HG03354 (cell line): Measurements from ENCODE around the gene ECHS1.

ENCODE experiments used
- ATAC-seq: cut with Tn5 transposase; IDR thresholded peaks from one replicate; pipeline ENCODE4 v1.9.1; 2021; ENCODE audit warnings: mild to moderate bottlenecking; ENCODE audit not compliant: unreplicated experiment, poor library complexity, severe bottlenecking

The ECHS1 gene

DNA sequence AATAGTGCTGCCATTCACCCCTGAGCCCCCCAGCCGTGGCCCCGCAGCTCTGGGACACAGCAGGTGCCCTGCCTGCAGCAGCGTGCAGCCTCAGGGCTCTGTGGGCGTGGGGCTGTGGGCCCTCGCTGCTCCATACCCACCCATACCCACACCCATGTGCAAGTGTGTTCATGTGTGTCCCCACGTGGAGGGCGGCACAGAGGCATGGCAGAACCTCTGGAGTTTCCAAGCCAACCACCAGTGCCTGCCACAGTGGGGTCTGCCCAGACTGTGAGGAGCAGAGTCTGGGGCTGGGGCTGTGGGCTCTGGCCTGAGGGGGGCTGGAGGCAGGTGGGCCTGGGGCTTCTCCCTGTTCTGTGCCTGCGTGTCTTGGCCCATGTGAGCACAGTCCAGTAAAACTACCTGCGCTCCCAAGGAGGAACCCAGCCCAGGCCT is 23.6 kb downstream of the ECHS1 start:
- no peak for ATAC-seq

DNA sequence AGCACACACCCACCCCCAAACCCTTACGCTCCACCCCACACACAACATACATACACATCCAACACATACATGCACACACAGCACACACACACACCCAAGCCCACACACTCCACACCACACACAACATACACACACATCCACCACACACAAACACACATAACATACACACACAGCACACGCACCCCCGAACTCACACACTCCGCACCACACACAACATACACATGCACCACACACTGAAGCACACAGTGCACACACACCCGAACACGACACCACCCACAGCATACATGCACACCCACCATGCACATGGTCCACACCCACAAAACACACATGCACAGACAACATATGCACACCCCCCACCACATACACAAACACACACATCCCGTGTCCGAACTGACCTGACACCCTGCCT is 24.0 kb downstream of the ECHS1 start:
- no peak for ATAC-seq

DNA sequence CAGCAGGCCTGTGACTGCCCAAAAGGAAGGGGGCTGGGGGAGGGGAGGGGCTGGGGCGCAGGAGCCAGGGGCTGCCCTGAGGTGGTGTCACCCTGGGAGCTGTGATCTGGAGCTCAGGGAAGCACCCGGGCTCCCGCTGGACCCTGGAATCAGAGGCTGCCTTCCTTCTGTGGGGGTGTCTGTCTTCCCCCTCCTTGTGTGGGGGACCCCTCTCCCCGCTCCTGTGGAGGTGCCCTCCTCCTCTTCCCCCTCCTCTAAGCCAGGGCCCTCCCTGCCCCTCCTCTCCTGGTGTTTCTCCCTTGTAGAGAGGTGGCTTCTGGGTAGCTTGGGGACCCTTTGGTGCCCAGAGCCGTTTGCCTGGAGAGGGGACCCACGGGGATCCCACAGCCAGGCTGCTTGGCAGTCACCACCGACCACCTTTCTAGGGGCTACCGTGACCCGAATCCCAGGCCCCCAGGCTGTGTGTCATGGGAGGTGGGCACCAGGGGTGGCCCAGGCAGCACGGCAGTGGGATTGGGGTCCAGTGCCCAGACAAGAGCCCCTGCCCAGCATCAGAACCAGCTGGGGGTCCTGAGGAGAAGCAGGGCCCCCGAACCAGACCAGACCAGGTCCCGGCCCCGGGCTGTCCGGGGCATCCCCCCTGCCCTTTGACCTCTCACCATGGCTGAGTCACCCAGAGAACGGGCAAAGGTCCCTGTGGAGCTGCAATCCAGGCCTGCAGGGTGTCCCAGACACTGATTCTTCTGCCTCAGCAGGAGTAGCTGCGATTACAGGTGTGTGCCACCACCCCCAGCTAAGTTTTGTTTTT is 25.2 kb downstream of the ECHS1 start:
- no peak for ATAC-seq

DNA sequence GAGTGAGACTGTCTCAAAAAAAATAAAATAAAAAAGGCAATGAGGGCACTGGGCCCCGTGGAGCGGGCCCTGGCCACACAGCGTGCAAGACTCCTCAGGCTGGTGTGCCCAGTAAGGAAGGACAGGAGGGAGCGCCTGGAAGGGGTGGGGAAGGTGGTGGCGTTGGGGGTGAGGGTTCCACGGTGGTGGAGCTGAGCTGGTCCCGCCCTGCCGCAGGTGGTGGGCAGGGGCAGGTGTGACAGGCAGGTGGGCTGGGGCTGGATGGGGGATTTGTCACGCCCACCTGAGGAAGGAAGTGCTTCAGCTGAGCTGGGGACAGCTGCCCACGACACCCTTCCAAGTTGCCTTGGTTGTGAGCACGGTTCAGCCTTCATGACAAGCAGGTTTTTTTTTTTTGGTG is 26.7 kb downstream of the ECHS1 start:
- ATAC-seq, result no peak

DNA sequence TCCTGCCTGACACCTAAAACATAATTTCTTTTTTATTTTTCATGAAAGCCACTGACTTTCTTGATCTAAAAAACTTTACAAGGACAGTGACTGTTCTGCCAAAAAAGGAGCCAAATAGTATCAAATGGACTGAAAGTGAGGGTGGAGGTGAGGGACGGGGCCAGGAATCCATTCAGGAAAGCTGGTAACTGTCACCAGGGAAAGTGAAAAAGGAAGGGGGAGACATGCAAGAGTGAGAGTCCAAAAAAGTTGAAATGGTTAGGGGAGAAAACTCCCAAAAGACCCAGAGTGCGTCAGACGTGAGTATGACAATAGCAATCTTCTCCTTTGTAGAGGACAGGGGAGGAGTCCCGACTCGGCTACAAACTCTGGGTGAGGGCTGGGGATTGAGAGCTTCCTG is 28.9 kb downstream of the ECHS1 start:
- ATAC-seq, result no peak

DNA sequence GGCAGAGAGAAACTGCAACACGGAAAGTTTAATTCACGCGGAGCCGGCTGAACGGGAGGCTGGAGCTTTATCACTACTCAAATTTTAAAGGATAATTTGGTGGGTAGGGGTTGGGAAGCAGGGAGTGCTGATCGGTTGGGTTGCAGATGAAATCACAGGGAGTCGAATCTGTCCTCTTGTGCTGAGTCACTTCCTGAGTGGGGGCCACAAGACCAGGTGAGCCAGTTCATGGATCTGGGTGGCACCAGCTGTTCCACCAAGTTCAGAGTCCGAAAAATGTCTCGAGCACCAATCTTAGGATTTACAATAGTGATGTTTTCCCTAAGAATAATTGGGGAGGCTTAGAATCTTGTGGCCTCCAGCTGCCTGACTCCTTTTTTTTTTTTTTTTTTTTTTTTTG is 29.6 kb downstream of the ECHS1 start:
- ATAC-seq, result no peak

DNA sequence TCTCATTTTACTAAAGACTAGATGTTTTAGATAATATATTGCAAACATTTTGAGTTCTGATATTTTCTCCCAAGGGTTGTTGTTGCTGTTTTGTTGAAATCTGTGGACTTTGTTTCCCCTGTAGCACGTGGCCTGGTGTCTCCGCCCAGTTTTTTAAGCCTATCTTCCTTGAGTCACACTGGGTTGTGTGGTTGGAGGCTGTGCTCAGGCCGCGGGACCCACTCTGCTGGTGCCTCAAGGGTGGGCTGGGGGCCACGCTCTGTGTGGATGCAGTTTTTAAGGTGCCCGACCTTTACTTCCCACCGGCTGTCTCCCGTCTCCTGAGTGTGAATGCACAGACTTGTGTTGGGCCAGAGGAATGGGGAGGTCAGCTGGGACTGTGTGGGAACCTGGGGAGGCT is 30.2 kb downstream of the ECHS1 start:
- no peak for ATAC-seq

DNA sequence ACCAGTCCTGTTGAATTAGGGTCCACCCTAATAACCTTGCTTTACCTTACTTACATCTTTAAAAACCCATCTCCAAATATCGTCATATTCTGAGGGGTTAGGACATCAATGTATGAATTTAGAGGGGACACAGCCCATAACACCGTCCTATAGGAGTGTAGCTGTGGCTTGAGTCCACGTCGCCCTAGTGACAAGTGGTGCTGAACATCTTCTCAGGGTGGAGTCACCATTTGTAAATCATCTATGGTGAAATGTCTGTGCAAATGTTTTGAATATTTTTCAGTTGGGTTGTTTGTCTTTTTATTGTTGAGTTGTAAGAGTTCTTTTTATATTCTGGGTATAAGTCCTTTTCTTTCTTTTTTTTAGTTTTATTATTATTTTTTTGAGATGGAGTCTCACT is 31.2 kb downstream of the ECHS1 start:
- ATAC-seq, result no peak

DNA sequence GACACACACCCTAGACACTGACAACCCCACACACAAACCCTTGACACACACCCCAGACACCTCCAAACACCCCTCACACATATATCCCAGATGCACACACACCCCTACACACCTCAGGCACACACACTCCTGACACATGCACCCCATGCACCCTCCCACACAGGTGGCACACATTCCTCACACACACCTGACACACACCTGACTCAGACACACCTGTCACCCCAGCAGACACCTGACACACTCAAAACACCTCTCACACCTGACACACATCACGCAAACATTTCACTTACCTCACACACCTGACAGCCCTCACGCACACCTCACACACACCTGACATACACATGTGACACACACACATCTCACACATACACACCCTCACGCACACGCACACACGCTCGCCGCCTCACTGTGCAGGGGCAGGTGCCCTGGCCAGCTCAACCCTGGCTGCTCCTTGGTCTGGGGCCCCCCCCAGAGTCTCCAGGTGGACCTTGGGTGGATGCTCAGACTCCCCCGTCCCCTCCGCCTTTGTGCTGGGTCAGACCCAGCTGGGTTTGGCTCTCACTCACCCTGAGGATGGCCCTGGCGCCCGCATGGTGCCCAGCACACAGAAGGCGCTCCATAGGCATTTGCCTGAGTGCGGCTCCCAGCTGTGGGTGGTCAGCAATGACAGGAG is 33.3 kb downstream of the ECHS1 start:
- ATAC-seq, result no peak

DNA sequence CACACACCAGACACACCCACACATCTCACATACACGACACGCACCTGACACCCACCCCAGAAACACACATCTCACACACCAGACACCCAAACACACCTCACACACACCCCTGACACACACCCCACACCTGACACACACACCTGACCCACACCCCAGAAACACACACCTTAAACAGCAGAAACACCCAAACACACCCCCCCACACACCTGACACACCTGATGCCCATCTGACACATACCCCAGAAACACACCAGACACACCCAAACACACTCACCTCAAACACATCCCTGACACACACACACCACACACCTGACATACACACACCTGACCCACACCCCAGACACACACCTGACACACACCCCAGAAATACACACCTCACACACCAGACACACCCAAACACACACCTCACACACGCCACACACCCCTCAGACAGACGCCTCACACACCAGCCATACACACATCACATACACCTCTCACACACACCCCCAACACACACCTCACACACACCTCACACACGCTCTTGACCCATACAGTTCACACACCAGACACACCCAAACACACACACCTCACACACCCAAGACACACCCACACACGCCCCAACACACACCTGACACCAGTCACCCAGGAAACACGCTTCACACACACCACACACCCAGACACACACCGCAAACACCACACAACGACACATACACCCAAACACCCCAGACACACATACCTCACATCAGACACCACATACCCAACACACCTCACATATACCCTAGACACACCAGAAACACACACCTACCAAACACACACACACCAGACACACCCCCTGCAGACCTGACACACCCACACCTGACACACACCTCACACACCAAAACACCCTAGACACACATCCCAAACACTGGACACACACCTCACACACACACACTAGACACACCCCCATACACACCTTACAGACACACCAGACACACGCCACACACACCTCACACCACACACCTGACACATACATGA is 34.8 kb downstream of the ECHS1 start:
- ATAC-seq, result no peak

DNA sequence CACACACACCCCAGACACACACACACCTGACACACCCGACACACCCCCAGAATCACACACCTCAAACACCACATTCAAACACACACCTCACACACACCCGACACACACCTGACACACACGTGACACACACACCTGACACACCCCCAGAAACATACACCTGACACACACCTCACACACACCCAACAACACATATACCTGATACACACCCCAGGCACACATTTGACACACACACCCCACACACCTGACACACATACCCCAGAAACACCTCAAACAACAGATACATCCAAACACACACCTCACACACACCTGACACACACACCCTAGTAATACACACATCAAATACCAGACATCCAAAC is 35.8 kb downstream of the ECHS1 start:
- ATAC-seq, result no peak

DNA sequence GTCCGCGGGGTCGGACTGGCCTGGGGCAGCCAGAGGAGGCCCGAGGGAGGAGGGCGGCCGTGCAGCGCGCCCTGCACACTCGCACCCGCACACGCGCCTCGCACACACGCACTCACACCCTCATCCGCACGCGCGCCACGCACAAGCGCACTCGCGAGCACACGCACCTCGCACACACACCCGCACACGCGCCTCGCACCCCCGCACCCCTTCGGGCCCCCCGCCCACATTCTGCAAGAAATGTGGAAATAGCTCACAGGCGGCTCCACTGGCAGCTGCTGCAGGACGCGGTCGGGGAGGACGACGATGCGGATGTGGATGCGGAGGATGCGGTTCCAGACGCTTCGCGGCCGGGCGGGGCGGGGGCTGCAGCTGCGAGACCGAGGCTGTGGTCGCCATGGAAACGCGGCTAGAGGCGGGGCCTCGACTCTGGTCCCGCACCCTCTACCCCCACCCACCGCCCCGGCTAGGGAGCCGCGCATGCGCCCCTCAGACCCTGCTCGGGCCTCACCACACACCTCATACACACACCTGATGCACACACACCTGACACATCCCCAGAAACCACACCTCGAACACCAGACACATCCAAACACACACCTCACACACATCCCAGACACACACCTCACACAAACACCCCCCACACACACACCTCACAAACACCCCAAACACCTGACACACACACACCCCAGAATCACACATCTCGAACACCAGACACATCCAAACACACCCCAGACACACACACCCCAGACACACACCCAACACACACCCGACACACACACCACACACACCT is 36.4 kb downstream of the ECHS1 start, which contains the start of gene CALY:
TSS of gene CALY (minus strand) at position 320 of the 793 bp plus-strand sequence. CDS start 7,907 bp downstream, outside the sequence.
- ATAC-seq, result no peak

DNA sequence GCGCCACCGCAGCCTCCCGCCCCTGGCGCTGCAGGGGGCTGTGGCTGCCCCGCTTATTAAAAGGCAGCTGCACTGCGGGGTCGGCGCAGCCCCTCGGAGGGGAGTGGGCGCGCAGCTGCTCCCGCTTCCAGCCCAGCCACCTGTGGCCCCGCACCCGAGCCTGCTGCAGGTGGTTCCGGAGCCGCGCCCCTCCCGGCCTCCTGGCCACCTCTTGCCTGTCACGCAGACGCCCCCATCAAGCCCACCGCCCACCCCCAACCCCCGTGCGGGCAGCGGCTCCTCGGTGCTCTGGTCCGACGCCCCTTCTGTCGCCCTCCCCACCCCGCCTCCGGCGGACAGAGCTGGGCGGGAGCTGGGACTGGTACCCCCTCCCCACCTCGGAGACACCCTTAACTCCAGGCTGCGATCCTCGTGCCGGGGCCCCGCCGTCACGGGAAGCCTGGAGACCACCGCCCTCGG is 37.0 kb downstream of the ECHS1 start:
- no peak for ATAC-seq

DNA sequence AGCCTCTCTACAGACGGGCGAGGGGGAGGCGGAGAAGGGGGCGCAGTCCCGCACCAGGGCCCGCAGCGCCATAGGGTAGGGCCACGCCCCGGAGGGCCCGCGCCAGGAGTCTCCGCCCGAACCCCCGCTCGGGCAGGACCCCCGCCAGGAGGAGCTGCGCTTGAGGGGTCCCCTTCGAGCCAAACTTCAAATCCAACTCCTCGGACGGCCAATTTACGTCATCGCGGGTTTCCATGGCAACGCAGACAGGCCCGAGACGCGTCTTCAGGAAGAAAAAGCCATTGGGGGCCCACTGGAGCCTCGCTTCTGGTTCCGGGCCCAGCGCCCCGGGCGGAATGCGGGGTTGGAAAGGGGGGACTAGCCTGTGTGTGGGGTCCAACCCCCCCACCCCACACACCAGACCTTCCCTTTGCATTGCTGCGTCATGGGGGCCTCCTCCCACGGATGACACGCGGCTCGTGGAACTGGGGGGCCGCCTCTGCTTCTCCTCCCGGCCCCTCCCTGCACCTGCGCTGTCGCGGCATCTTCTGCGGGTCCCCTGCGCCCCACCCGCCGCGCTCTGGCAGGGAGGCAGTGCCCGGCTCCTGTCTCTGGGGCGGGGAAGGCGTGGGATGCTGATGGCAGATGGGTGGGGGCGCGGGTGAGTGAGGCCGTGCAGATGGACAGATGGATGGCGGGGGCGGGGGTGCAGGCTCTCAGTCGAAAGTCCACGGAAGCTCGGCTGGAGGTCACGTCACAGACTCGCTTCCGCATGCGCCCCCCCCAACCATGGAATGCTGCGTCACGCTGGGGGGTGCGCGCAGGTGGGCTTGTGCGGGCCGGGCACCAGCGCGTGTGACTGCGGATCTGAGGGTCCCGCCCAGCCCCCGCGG is 37.7 kb downstream of the ECHS1 start:
- ATAC-seq, result no peak

DNA sequence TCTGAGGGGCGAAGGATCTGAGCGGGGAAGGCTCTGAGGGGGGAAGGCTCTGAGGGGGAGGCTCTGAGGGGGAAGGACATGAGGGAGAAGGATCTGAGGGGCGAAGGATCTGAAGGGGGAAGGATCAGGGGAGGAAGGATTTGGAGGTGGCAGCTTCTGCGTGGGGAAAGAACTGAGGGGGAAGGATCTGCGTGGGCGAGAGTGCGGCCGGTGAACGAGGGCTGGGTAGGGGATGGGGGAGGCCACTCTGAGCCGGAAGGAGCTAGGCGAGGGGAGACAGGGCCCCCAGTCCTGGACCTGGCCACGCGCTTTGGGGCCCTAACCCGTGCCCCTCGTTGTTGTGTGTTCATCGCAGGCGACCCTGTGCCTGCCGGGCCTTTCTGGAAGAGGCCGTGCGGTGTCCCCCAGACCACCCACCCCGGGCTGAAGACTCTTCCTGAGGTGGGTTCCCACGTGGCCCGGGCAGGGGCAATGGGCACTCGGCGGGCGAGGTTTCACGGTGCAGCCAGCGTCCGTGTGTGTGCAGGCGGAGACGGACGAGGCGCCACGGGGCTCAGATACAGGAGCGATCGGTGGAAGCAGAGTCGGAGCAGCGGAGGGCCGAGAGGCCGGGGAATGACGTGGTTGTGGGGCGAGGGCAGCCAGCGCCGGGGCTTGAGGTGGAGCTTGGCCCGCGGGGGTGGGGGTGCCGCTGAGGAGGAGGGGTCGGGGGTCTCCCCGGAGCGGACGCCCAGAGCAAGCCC is 38.5 kb downstream of the ECHS1 start:
- ATAC-seq, result no peak

DNA sequence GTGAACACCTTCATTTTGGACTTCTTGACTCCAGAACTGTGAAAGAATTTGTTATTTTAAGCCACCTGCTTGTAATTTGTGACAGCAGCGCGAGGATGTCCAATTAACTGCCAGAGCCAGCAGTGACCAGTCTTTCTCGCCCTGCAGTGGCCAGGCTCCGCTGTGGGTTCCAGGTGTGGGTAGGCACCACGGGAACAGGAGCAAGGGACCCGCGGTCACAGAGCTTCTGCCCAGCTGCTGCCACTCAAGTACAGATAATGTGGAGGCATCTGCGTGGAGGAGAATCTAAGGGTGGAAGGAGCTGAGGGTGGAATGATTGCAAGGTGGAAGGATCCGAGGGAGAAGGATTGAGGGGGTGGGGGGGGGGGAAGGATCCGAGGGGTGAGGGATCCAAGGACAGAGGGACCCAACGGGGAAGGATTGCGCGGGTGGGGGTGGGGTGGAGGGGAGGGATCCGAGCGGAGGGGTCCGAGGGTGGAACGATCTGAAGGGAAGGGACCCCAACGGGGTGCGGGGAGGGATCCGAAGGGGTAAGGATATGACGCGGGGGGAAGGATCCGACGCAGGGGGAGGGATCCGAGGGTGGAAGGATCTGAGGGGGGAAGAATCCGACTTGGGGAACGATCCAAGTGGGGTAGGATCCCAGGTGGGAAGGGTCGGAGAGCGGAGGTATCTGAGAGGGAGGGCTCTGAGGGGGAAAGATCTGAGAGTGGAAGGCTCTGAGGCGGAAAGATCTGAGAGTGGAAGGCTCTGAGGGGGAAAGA is 40.0 kb downstream of the ECHS1 start:
- no peak for ATAC-seq
